Thymus (tissue), 11 donors: ENCODE results near the gene MAP4K1. TPM values are rescaled to one million over a fixed set of nuclear protein-coding genes. Genes with fewer than 3 reads are reported as not detected.
"Not testable (repeated sequence)": the region's sequence is repeated elsewhere in the genome, so short reads cannot be mapped to it uniquely, and the experiment has no call there.

Source experiments
- DNase-seq, 9 donors: peaks; one replicate each; pipeline ENCODE4 v3.0.0-alpha.2; 2013; ENCODE audit warnings: low spot score in 9 of 9, low read depth in 6 of 9, missing footprints in 1 of 9
- H3K27ac ChIP-seq, 2 donors: one replicate each; pipeline ENCODE4 v1.5.1; 2013; ENCODE audit warnings: control low read depth in 1 of 2, low read depth in 1 of 2, low read length in 1 of 2, mild to moderate bottlenecking in 1 of 2, moderate library complexity in 1 of 2
- H3K27me3 ChIP-seq, 2 donors: one replicate each; pipeline ENCODE4 v1.5.1; 2013; ENCODE audit warnings: low read length in 1 of 2; ENCODE audit not compliant: control insufficient read depth in 2 of 2, insufficient read depth in 1 of 2
- H3K36me3 ChIP-seq, 2 donors: one replicate each; pipeline ENCODE4 v1.5.1; 2013; ENCODE audit warnings: low read length in 1 of 2, mild to moderate bottlenecking in 1 of 2, moderate library complexity in 1 of 2; ENCODE audit not compliant: control insufficient read depth in 2 of 2, insufficient read depth in 2 of 2
- H3K4me1 ChIP-seq, 2 donors: one replicate each; pipeline ENCODE4 v1.5.1; 2013; ENCODE audit warnings: low read length in 2 of 2; ENCODE audit not compliant: control insufficient read depth in 2 of 2, insufficient read depth in 2 of 2
- H3K4me3 ChIP-seq, 2 donors: one replicate each; pipeline ENCODE4 v1.5.1; 2013; ENCODE audit warnings: low read length in 2 of 2, control low read depth in 1 of 2, mild to moderate bottlenecking in 1 of 2
- H3K9me3 ChIP-seq, 2 donors: one replicate each; pipeline ENCODE4 v1.5.1; 2013; ENCODE audit warnings: low read length in 1 of 2, mild to moderate bottlenecking in 1 of 2; ENCODE audit not compliant: control insufficient read depth in 2 of 2, insufficient read depth in 1 of 2
- WGBS: extraction: QIAGEN DNeasy Blood & Tissue Kit; methylation state at CpG from one replicate; pipeline ENCODE4 v1.1.7; 2013; 5-methylcytosine and 5-hydroxymethylcytosine counted together
- polyA plus RNA-seq: library from polyadenylated mRNA; stranded (reverse); fragments of 200-250 nt; gene quantifications from one replicate; pipeline ENCODE4 v1.2.3, GENCODE V29; 2013
- total RNA-seq: library from RNA; stranded (reverse); fragments of 120-200 nt; gene quantifications from one replicate; pipeline ENCODE4 v1.2.4, GENCODE V29; 2013
- donor health status: healthy.

Gene MAP4K1
- total and polyA plus RNA-seq, 2 donors = 24.6 to 82.9 TPM

DNA sequence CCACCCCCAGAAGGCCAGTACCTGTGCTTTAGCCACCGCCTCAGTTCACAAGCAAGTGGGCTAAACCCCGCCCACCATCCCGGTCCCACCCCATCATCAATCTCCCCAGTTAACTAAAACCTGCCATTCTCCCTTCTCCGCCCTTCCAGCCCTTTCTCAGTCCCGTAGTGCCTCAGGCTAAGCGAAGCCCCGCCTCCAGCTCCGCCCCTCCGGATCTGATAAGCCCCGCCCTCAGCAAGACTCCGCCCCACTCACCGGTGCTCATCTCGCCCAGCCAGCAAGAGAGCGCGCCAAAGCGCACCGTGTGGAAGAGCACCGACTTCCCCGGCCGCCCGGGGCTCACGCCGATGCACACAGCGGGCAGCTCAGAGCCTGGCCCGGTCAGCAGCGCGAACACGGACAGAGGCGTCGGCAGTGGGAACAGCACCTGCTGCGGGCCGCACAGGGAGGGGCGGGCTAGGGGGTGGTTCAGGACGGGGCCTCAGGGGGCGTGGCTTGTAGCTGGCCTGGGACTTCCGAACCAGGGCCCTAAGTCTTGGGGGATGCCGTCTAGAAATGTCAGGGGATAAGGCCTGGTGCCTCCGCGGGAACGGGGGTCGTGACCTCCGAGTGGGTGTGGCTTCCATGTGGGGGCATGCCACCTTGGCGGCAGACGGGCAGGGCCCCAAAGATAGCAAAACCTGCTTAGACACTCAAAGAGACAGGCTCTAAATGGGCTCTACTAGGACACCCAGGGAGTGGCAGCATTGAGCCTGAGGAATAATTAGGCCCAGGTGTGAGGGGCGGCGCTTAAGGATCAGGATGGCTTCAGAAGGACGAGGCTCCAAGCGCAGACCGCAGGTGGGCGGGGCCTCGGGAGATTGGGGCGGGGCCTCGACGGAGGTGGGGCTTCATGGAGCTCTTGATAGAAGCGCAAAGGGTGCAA is 21.4 kb downstream of the MAP4K1 start:
- no peak overlapping the region for H3K4me3 ChIP-seq
- peaks cover 0 to 3% of the 10 kb centered on the region in 2 donors for H3K4me1 ChIP-seq
- no peaks in the 10 kb centered on the region for H3K27me3 ChIP-seq
- WGBS = 89% methylated on average over 55 of the region's 55 CpGs
- H3K9me3 ChIP-seq = peaks cover 0 to 4% of the 10 kb centered on the region in 2 donors
- H3K27ac ChIP-seq = no peak overlapping the region
- peak in 2 of 9 donors; percentile 10 to 29 for DNase-seq
- H3K36me3 ChIP-seq = peaks cover 10 to 49% of the 10 kb centered on the region in 2 donors

DNA sequence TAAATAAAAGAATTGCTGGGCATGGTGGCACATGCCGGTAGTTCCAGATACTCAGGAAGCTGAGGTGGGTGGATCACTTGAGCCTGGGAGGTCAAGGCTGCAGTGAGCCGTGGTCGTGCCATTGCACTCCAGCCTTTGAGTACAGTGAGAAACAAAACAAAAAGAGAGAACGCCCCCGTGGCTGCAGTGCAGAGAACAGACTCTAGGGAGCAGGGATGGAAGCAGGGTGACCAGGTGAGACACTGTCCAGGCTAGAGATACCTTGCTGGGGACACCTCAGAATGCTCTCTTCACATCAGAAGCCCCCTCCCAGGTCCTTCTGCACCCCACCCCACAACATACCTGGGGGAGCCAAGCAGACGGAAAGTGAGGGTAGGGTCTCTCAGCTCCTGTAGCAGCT is 24.8 kb downstream of the MAP4K1 start:
- peaks cover 0 to 3% of the 10 kb centered on the region in 2 donors for H3K4me1 ChIP-seq
- H3K9me3 ChIP-seq = peaks cover 0 to 4% of the 10 kb centered on the region in 2 donors
- H3K4me3 ChIP-seq = no peak overlapping the region
- peaks cover 10 to 49% of the 10 kb centered on the region in 2 donors for H3K36me3 ChIP-seq
- no peak for DNase-seq
- no peaks in the 10 kb centered on the region for H3K27me3 ChIP-seq
- no peak overlapping the region for H3K27ac ChIP-seq
- 97% methylated on average over 6 of the region's 6 CpGs for WGBS

DNA sequence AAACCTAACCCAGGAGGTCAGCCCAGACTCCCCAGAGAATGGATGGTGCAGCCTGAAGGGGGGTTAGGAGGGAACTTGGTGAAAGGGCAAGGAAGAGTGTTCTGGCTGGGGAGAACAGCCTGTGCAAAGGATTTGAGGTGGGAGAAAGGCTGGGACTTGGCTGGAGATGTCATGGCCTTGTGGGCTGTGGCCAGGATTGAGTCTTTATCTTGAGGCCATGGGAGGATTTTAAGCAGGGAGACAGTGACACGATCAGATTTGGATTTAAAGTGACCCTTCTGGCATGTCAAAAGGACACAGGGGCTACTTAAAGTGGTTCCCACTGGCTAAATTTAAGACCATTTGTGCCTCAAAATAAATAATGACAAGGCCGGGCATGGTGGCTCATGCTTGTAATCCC is 29.7 kb downstream of the MAP4K1 start:
- Histone ChIP-seq H3K4me1 (no peaks in the 10 kb centered on the region), H3K27me3 (no peaks in the 10 kb centered on the region), H3K27ac (no peak overlapping the region), H3K4me3 (no peak overlapping the region), H3K9me3 (no peaks in the 10 kb centered on the region), H3K36me3 (peaks cover 5 to 20% of the 10 kb centered on the region in 2 donors)
- 98% methylated on average over 2 of the region's 2 CpGs for WGBS
- DNase-seq = no peak

DNA sequence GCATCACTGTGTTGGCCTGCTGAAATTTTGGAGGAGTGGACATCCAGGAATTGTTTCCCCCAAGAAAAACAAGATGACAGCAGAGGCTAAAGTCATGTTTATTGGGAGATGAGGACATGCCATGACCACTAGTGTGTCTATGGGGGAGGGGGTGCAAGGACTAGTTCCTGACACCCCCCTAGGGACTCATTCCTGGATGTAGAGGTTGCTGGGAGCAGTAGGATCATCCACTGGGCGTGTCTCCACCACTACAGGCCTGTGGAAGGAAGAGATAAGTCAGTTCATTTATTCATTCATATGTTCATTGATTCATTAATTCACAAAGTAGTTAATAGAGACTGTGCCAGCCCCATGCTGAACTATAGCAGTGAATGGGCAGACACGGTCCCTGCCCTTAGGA is 30.2 kb downstream of the MAP4K1 start:
- no peak for DNase-seq
- no peaks in the 10 kb centered on the region for H3K27me3 ChIP-seq
- 96% methylated on average over 2 of the region's 2 CpGs for WGBS
- H3K9me3 ChIP-seq = no peaks in the 10 kb centered on the region
- H3K27ac ChIP-seq = no peak overlapping the region
- H3K4me1 ChIP-seq = no peaks in the 10 kb centered on the region
- no peak overlapping the region for H3K4me3 ChIP-seq
- H3K36me3 ChIP-seq = peaks cover 5 to 19% of the 10 kb centered on the region in 2 donors

DNA sequence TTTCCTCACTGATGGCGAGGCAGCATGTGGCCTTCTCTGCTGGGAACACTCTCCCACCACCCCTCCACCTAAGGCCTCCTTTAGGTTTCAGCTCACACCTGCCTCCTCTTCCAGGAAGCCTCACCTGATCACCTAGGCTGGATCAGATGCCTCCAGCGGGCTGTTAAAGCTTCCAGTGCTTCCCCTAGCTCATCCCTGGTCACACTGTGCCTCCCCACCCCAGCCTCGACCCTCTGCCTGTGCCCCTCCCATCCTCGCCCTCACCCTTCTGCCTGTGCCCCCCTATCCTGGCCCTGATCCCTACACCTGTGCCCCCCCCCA is 33.8 kb downstream of the MAP4K1 start:
- no peaks in the 10 kb centered on the region for H3K4me1 ChIP-seq
- H3K9me3 ChIP-seq = no peaks in the 10 kb centered on the region
- H3K36me3 ChIP-seq = peaks cover 5 to 10% of the 10 kb centered on the region in 2 donors
- WGBS = 91% methylated on average over 4 of the region's 4 CpGs
- DNase-seq = no peak
- no peak overlapping the region for H3K4me3 ChIP-seq
- H3K27me3 ChIP-seq = no peaks in the 10 kb centered on the region
- H3K27ac ChIP-seq = no peak overlapping the region

GRCh38 chr19:38583219-38583984 is 34.4 kb downstream of the MAP4K1 start:
- WGBS = 86% methylated on average over 14 of the region's 14 CpGs

DNA sequence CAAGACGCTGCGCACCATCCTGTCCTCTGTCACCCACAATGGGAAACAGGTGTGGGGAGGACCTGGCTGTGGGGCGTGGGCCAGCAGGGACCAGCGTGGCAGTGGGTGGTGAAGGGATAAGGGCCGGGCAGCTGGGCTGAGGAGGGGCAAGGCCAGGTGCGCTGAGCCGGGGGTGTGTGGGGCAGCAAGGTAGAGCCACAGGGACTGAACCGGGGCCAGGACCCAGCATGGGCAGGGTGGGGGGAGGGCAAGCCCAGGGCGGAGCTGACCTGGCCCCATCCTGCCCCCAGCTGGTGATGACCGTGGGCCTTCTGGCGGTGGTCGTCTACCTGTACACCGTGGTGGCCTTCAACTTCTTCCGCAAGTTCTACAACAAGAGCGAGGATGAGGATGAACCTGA is 37.7 kb downstream of the MAP4K1 start:
- no peak overlapping the region for H3K4me3 ChIP-seq
- WGBS = 96% methylated on average over 15 of the region's 15 CpGs
- no peaks in the 10 kb centered on the region for H3K27me3 ChIP-seq
- H3K27ac ChIP-seq = no peak overlapping the region
- no peaks in the 10 kb centered on the region for H3K9me3 ChIP-seq
- DNase-seq = no peak
- H3K36me3 ChIP-seq = no peaks in the 10 kb centered on the region
- H3K4me1 ChIP-seq = no peaks in the 10 kb centered on the region

More at GRCh38 chr19:38583219-38583984, 34.4 kb downstream of the MAP4K1 start:
- H3K27ac ChIP-seq = no peak overlapping the region
- no peaks in the 10 kb centered on the region for H3K9me3 ChIP-seq
- no peak for DNase-seq
- no peak overlapping the region for H3K4me3 ChIP-seq
- peaks cover 5 to 10% of the 10 kb centered on the region in 2 donors for H3K36me3 ChIP-seq
- H3K27me3 ChIP-seq = no peaks in the 10 kb centered on the region
- no peaks in the 10 kb centered on the region for H3K4me1 ChIP-seq

DNA sequence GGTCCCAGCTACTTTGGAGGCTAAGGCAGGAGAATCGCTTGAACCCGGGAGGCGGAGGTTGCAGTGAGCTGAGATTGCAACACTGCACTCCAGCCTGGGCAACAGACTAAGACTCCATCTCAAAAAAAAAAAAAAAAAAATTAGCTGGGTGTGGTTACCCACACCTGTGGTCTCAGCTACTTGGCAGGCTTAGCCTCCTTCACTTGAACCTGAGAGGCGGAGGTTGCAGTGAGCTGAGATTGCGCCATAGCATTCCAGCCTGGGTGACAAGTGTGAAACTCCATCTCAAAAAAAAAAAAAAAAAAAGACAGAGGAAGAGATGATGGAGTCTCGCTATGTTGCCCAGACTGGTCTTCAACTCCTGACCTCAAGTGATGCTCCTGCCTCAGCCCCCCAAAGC is 38.4 kb downstream of the MAP4K1 start:
- H3K9me3 ChIP-seq, DNase-seq: not testable (repeated sequence)

DNA sequence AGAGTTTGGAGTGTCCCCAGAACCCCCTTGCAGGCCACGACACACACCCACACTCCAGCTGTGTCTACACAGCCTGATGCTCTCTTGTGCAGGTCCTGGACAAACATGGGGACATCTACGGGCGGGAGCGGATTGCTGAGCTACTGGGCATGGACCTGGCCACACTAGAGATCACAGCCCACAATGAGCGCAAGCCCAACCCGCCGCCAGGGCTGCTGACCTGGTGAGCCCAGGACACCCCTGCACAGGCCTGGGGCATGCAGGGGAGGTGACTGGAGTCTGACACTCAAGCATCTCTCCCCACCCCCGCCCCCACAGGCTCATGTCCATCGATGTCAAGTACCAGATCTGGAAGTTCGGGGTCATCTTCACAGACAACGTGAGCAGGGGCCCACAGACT is 39.9 kb downstream of the MAP4K1 start:
- H3K4me3 ChIP-seq = no peak overlapping the region
- no peaks in the 10 kb centered on the region for H3K9me3 ChIP-seq
- no peak overlapping the region for H3K27ac ChIP-seq
- H3K27me3 ChIP-seq = no peaks in the 10 kb centered on the region
- WGBS = 96% methylated on average over 11 of the region's 11 CpGs
- no peaks in the 10 kb centered on the region for H3K36me3 ChIP-seq
- no peak for DNase-seq
- no peaks in the 10 kb centered on the region for H3K4me1 ChIP-seq

More for the DNA sequence above, 38.4 kb downstream of the MAP4K1 start:
- not testable (repeated sequence) for H3K4me3 ChIP-seq, H3K4me1 ChIP-seq, H3K27ac ChIP-seq, H3K27me3 ChIP-seq, H3K36me3 ChIP-seq
- 93% methylated on average over 6 of the region's 6 CpGs for WGBS
